ENCODE results near the gene TXNRD2.
A peak's percentile ranks its signal among the peaks of the same experiment; 100 is the strongest.

The TXNRD2 gene

GRCh38 chr22:19986410-19987341 is 45.1 kb upstream of the TXNRD2 start:
- TF ChIP-seq TCF12 (IDR thresholded peaks at IDR 0.05; ENCODE audit: low read depth) (0 out of 2 replicates have a peak, but pooled peaks have one; percentile 36), TEAD4 (IDR thresholded peaks at IDR 0.05) (no peak), EGR1 (IDR thresholded peaks at IDR 0.05) (peak; percentile 67), CREB1 (IDR thresholded peaks at IDR 0.05; ENCODE audit: low read depth) (no peak), NFIC (IDR thresholded peaks at IDR 0.05) (peak; percentile 79), CEBPB (IDR thresholded peaks at IDR 0.05) (no peak), TAF1 (IDR thresholded peaks at IDR 0.05; ENCODE audit: low read depth) (peak; percentile 67), FOXM1 (IDR thresholded peaks at IDR 0.05; ENCODE audit: borderline replicate concordance, low read depth) (no peak), RAD21 (IDR thresholded peaks at IDR 0.05; ENCODE audit: low read depth) (no peak), EP300 (IDR thresholded peaks at IDR 0.05; ENCODE audit: borderline replicate concordance) (no peak), ZBTB7A (IDR thresholded peaks at IDR 0.05; ENCODE audit: low read depth) (peak; percentile 80; the same call in 1 of the 2 replicates), YY1 (IDR thresholded peaks at IDR 0.05; ENCODE audit: low read depth) (0 out of 2 replicates have a peak, but pooled peaks have one; percentile 22), MAX (IDR thresholded peaks at IDR 0.05) (peak; percentile 38)
- TF ChIP-seq, protein P1, sequence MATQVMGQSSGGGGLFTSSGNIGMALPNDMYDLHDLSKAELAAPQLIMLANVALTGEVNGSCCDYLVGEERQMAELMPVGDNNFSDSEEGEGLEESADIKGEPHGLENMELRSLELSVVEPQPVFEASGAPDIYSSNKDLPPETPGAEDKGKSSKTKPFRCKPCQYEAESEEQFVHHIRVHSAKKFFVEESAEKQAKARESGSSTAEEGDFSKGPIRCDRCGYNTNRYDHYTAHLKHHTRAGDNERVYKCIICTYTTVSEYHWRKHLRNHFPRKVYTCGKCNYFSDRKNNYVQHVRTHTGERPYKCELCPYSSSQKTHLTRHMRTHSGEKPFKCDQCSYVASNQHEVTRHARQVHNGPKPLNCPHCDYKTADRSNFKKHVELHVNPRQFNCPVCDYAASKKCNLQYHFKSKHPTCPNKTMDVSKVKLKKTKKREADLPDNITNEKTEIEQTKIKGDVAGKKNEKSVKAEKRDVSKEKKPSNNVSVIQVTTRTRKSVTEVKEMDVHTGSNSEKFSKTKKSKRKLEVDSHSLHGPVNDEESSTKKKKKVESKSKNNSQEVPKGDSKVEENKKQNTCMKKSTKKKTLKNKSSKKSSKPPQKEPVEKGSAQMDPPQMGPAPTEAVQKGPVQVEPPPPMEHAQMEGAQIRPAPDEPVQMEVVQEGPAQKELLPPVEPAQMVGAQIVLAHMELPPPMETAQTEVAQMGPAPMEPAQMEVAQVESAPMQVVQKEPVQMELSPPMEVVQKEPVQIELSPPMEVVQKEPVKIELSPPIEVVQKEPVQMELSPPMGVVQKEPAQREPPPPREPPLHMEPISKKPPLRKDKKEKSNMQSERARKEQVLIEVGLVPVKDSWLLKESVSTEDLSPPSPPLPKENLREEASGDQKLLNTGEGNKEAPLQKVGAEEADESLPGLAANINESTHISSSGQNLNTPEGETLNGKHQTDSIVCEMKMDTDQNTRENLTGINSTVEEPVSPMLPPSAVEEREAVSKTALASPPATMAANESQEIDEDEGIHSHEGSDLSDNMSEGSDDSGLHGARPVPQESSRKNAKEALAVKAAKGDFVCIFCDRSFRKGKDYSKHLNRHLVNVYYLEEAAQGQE (IDR thresholded peaks at IDR 0.05; ENCODE audit: low read depth): peak; percentile 46; the same call in 1 of the 2 replicates
- TF ChIP-seq, protein P2, sequence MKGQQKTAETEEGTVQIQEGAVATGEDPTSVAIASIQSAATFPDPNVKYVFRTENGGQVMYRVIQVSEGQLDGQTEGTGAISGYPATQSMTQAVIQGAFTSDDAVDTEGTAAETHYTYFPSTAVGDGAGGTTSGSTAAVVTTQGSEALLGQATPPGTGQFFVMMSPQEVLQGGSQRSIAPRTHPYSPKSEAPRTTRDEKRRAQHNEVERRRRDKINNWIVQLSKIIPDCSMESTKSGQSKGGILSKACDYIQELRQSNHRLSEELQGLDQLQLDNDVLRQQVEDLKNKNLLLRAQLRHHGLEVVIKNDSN (IDR thresholded peaks at IDR 0.05): peak; percentile 91

DNA sequence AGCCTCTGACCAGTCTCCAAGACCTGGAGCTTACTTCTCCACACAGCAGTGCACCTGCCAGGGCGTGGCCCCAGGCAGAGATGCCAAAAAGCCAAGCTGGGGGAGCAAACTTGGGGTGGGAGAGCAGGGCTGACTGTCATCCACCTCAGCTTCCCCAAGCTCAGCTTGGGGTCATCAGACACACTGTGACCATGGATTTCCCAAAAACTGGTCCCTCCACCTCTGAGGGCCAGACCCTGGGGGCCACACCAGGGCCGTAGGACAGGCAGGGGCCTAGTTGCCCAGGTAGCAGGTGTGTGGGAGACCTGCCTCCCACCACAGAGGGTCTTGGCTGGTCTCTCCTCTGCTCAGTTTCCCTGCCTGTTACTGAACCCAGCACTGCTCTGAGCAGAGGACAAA is 44.4 kb upstream of the TXNRD2 start:
- TF ChIP-seq, protein P2 (IDR thresholded peaks at IDR 0.05): no peak

- TF ChIP-seq EP300 (IDR thresholded peaks at IDR 0.05; ENCODE audit: borderline replicate concordance) (no peak), EGR1 (IDR thresholded peaks at IDR 0.05) (no peak), YY1 (IDR thresholded peaks at IDR 0.05; ENCODE audit: low read depth) (no peak), FOXM1 (IDR thresholded peaks at IDR 0.05; ENCODE audit: borderline replicate concordance, low read depth) (no peak), TCF12 (IDR thresholded peaks at IDR 0.05; ENCODE audit: low read depth) (no peak), MAX (IDR thresholded peaks at IDR 0.05) (no peak), RAD21 (IDR thresholded peaks at IDR 0.05; ENCODE audit: low read depth) (no peak), CREB1 (IDR thresholded peaks at IDR 0.05; ENCODE audit: low read depth) (no peak), CEBPB (IDR thresholded peaks at IDR 0.05) (no peak), ZBTB7A (IDR thresholded peaks at IDR 0.05; ENCODE audit: low read depth) (no peak)
- TF ChIP-seq, protein P2 (IDR thresholded peaks at IDR 0.05): no peak
- TF ChIP-seq, protein P1 (IDR thresholded peaks at IDR 0.05; ENCODE audit: low read depth): no peak
Observed at GRCh38 chr22:19984851-19985811, 43.5 kb upstream of the TXNRD2 start.

DNA sequence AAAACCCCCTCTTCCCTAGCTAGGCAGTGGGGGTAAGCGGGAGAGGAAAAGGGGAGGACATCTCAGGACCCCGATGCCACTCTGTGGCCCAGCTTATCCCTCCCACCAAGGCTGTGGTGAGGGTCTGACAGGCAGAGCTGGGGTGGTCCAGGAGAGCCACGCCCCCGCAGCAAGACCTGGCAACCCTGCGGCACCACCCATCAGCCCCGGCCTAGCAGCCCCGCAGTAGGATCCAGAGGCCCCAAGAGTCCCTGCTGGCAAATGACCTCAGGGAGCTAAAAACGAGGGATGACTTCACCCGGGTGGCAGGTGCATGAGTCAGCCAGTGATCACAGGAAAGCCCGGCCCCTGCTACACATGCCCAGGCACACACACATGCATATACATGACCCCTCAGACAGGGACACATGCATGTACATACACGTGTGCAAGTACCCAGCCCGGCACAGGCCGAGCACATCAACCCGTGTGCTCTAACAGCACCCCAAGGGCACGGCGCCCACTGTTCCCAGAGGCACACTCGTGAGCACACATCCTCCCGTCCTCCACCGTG is 42.7 kb upstream of the TXNRD2 start:
- TF ChIP-seq TCF12 (IDR thresholded peaks at IDR 0.05; ENCODE audit: low read depth): peak; percentile 91
- peak; percentile 63; the same call in 1 of the 2 replicates for TF ChIP-seq MAX (IDR thresholded peaks at IDR 0.05)
- TF ChIP-seq EP300 (IDR thresholded peaks at IDR 0.05; ENCODE audit: borderline replicate concordance): peak; percentile 90
- no peak for TF ChIP-seq YY1 (IDR thresholded peaks at IDR 0.05; ENCODE audit: low read depth)
- no peak for TF ChIP-seq TAF1 (IDR thresholded peaks at IDR 0.05; ENCODE audit: low read depth)
- TF ChIP-seq FOXM1 (IDR thresholded peaks at IDR 0.05; ENCODE audit: borderline replicate concordance, low read depth): peak; percentile 51; the same call in 1 of the 2 replicates
- TF ChIP-seq TEAD4 (IDR thresholded peaks at IDR 0.05): peak; percentile 78
- peak; percentile 65; the same call in 1 of the 2 replicates for TF ChIP-seq NFIC (IDR thresholded peaks at IDR 0.05)

All from Ishikawa (cell line).